HG03045 (cell line): ENCODE data around the gene CGREF1.

Experiments
- ATAC-seq: cut with Tn5 transposase; IDR thresholded peaks from one replicate; pipeline ENCODE4 v1.9.1; 2021; ENCODE audit warnings: mild to moderate bottlenecking, moderate library complexity; ENCODE audit not compliant: unreplicated experiment

Gene CGREF1

DNA sequence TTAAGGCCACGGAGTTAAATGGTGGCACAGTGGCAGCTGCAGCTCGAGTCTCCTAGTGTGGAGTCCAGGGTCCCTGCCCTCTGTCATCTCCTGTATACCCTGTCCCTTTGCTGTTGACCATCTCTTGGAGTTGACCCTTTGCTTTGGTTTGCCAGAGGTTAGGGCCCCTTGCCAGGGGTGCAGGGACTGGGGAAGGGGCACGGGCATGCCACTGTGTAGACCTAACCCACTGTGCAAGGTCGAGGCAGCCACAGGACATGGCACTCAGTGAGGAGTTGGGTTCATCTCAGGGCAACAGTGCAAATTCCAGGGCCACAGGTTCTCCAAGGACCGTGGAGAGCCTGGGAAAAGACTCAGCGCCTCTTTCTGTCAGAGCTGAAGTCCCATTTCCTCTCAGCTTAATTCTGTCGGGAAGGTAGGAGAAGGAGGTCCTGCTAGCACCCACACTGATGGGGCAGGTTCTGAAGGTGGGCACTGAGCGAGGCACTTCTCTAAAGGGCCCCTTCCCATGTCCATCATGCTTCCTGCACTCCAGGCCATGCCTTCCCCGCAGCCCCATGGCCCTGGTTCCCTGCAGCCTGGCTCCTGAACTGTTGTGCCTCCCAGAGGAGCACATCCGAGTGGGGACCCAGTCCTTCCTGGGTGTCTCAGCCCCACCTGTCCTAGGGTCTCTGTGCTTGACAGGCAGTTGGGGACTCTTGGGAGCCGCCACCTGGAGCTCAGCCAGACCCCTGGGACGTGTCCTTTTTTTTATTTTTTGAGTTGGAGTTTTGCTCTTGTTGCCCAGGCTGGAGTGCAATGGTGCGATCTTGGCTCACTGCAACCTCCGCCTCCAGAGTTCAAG lies 29.6 kb downstream of the CGREF1 start:
- no peak for ATAC-seq

DNA sequence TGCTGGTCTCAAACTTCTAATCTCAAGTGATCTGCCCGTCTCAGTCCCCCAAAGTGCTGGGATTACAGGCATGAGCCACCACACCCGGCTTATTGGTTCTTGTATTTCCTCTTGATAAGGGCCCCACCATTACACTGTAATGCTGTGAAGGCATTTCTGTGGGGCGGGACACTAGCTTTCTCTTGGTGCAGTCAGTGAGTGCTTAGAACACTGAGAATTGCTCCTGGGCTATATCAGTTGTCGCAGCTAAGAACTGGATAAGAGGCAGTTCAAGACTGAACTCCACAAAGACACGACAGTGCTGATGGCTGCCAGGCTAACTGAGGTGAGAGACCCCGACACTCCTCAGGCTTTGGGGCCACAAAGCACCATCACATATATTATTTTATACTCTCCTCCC lies 30.3 kb downstream of the CGREF1 start:
- ATAC-seq, result no peak

DNA sequence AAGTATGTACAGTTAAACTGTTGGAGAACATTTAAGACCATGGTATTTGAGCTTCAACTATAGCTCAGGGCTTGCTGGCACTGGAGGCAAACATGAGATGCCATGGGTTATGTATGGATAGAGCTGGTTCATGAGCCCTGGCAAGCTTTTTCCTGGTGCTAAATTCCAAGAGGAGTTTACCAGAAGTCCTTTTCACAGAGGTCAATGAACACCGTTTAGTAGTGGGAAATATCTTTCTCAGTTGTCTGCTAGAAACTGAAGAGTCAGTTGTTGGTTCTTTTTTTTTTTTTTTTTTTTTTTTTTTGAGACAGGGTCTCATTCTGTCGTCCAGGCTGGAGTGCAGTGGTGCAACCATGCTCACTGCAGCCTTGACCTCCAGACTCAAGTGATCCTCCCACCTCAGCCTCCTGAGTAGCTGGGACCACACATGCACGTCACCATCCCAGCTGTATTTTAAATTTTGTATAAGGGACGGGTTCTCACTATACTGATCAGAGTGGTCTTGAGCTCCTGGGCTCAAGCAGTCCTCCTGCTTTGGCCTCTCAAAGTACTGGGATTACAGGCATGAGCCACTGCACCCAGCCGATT lies 31.0 kb downstream of the CGREF1 start:
- ATAC-seq, result no peak

DNA sequence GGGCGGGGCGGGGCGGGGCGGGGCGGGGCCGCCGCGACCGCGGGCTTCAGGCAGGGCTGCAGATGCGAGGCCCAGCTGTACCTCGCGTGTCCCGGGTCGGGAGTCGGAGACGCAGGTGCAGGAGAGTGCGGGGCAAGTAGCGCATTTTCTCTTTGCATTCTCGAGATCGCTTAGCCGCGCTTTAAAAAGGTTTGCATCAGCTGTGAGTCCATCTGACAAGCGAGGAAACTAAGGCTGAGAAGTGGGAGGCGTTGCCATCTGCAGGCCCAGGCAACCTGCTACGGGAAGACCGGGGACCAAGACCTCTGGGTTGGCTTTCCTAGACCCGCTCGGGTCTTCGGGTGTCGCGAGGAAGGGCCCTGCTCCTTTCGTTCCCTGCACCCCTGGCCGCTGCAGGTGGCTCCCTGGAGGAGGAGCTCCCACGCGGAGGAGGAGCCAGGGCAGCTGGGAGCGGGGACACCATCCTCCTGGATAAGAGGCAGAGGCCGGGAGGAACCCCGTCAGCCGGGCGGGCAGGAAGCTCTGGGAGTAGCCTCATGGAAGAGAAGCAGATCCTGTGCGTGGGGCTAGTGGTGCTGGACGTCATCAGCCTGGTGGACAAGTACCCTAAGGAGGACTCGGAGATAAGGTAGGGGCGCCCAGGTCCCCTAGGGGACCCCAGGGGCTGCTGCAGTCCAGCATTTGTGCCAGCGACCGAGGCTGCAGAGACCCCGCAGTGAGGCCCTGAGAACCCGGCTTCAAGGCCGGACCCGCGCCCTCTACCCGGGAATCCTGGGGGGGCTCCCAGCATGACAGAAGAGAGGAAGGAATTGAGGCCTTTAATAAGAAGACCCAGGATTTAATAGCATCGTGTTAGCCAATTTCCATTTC lies 32.0 kb downstream of the CGREF1 start, which contains the start of gene KHK:
Gene KHK (plus strand): TSS at position 49 of the 870 bp plus-strand sequence. CDS start 488 bp downstream, at position 537.
- ATAC-seq, result peak; percentile 14

DNA sequence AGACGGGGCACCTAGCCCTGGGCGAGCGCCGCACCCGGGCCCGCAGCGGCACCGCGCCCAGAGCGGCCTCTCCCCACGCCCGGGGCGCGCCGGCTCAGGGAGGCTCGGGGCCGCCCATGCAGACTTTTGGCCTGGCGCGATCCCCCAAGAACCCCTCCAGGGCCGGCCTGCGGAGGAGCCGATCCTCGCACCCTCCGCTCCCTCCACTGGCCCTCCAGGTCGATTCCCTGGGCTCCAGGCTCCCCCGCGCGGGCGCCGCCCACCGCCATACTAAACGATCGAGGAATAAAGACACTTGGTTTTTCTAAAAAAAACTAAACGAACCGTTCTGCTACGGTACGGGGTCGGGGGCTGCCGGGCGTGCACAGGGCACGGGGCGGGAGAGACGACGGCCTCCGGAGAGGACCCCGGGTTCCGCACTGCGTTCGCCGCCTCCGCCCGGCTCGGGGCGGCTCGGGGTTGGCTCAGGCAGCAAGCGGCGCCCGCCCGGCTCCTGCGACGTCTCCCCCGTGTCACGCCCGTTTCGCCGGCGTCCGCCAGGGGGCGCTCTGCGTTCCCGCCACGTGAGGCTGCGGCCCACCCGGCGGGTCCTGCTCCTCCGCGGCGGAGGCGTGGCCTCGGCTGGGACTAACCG lies 32.7 kb downstream of the CGREF1 start:
- peak; percentile 80 for ATAC-seq

DNA sequence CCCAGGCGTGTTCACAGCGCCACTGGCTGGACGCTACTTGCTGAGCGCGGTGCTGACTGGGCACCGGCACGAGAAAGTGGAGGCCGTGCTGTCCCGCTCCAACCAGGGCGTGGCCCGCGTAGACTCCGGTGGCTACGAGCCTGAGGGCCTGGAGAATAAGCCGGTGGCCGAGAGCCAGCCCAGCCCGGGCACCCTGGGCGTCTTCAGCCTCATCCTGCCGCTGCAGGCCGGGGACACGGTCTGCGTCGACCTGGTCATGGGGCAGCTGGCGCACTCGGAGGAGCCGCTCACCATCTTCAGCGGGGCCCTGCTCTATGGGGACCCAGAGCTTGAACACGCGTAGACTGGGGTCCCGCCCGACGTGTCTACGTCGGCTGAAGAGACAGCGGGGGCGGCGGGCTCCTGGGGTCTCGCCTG lies 33.2 kb downstream of the CGREF1 start:
- peak; percentile 3 for ATAC-seq

DNA sequence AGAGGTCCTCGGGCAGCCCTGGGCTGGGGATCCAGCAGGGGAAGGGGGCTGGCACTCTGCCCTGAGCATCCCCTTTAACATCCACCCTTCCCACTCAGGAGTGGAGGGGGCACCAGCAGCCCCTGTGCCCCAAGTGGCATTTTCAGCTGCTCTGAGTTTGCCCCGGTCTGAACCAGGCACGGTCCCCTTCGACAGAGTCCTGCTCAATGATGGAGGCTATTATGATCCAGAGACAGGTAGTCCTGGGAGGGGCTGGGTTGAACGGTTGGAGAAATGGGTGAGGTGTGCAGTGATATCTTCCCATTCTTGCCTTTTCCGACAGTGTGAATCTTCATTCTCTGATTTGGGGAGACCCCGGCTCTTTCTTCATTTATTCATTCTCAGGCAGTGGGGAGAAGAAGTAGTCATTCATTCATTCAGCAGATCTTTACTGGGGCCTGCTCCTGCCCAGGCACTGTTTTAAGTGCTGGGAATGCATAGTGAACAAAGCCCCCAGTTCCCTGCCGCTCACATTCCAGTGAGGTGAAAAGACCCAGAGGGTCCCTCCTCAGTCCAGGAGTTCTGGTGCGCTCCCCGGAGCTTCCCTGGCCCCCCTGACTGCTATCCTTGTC lies 33.8 kb downstream of the CGREF1 start:
- ATAC-seq, result no peak

DNA sequence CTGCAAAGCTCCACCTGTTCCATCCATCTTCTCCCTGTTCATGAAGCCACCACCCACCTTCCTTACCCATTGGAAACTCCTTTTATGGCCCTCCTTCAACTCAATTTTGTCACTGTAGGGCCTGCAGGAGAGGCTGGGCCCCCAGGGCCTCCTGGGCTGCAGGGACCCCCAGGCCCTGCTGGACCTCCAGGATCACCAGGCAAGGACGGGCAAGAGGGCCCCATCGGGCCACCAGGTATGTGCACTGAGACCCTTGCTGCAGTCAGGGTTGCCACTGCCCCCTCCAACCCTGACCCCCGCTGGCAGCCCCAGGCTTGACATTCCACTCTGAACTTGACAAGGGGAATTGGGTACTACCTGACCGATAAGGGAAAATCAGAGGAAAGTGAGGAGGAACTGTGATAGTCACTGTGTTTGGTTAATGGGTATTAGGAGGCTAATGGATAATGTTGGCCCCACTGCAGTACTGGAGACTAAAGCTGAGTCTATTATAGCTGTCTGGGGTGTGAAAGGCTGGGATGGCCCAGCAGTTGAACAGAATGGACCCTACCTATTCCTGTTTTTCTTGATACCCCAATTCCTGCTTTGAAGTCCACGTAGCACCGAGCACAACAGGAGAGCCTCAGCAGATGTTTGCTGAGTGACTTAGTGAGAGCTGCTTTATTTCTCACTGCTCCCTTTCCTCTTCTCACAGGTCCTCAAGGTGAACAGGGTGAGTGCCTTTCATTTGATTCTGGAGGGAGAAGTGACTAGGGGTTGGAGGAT lies 34.4 kb downstream of the CGREF1 start:
- no peak for ATAC-seq

DNA sequence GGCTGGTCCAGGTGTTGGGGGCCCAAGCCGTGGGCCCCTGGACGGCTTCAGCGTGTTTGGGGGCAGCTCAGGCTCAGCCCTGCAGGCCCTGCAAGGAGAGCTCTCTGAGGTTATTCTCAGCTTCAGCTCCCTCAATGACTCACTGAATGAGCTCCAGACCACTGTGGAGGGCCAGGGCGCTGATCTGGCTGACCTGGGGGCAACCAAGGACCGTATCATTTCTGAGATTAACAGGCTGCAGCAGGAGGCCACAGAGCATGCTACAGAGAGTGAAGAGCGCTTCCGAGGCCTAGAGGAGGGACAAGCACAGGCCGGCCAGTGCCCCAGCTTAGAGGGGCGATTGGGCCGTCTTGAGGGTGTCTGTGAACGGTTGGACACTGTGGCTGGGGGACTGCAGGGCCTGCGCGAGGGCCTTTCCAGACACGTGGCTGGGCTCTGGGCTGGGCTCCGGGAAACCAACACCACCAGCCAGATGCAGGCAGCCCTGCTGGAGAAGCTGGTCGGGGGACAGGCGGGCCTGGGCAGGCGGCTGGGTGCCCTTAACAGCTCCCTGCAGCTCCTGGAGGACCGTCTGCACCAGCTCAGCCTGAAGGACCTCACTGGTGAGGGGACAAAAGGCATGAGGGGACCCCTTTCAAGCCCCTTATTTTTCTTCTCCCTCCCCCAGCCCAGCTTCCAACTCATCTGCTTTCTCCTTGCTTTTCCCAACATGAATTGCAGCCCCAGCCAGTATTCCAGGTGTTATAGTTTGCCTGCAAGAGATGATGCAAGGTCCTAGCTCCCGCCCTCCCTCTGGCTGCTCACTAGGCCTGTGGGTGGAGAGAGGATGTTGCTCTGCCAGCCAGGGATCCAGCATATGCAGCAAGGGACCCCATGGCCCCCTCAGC lies 35.3 kb downstream of the CGREF1 start:
- ATAC-seq, result no peak

DNA sequence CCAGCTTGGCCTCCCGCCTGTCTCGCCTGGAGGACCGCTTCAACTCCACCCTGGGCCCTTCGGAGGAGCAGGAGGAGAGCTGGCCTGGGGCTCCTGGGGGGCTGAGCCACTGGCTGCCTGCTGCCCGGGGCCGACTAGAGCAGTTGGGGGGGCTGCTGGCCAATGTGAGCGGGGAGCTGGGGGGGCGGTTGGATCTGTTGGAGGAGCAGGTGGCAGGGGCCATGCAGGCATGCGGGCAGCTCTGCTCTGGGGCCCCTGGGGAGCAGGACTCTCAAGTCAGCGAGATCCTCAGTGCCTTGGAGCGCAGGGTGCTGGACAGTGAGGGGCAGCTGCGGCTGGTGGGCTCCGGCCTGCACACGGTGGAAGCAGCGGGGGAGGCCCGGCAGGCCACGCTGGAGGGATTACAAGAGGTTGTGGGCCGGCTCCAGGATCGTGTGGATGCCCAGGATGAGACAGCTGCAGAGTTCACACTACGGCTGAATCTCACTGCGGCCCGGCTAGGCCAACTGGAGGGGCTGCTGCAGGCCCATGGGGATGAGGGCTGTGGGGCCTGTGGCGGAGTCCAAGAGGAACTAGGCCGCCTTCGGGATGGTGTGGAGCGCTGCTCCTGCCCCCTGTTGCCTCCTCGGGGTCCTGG lies 36.0 kb downstream of the CGREF1 start:
- ATAC-seq, result no peak

DNA sequence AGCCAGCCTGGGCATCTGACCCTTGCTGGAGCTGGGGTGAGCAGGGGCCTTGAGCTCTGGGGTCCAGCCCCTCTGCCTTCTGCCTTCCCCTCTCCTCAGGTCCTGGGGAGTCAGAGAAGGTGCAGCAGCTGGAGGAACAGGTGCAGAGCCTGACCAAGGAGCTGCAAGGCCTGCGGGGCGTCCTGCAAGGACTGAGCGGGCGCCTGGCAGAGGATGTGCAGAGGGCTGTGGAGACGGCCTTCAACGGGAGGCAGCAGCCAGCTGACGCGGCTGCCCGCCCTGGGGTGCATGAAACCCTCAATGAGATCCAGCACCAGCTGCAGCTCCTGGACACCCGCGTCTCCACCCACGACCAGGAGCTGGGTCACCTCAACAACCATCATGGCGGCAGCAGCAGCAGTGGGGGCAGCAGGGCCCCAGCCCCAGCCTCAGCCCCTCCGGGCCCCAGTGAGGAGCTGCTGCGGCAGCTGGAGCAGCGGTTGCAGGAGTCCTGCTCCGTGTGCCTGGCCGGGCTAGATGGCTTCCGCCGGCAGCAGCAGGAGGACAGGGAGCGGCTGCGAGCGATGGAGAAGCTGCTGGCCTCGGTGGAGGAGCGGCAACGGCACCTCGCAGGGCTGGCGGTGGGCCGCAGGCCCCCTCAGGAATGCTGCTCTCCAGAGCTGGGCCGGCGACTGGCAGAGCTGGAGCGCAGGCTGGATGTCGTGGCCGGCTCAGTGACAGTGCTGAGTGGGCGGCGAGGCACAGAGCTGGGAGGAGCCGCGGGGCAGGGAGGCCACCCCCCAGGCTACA lies 36.8 kb downstream of the CGREF1 start:
- ATAC-seq, result no peak

DNA sequence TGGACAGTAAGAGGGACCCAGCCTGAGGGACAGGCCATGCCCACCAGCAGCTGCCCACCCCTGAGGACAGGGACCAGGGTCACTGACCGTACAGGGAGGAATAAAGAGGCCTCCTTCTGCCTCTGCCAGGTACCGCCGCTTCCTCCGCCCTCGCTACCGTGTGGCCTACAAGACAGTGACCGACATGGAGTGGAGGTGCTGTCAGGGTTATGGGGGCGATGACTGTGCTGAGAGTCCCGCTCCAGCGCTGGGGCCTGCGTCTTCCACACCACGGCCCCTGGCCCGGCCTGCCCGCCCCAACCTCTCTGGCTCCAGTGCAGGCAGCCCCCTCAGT lies 38.4 kb downstream of the CGREF1 start:
- ATAC-seq, result no peak

DNA sequence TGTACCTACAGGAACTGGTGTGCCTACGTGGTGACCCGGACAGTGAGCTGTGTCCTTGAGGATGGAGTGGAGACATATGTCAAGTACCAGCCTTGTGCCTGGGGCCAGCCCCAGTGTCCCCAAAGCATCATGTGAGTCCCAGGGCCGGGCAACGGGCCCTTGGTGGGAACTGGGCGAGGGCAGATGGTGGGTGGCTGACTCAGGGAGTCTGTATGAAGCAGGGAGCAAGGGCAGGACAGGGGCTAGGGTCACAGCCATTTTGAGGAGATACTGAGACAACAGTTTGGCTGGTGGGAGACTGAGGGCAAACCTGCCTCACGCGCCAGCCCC lies 38.8 kb downstream of the CGREF1 start:
- ATAC-seq, result no peak

DNA sequence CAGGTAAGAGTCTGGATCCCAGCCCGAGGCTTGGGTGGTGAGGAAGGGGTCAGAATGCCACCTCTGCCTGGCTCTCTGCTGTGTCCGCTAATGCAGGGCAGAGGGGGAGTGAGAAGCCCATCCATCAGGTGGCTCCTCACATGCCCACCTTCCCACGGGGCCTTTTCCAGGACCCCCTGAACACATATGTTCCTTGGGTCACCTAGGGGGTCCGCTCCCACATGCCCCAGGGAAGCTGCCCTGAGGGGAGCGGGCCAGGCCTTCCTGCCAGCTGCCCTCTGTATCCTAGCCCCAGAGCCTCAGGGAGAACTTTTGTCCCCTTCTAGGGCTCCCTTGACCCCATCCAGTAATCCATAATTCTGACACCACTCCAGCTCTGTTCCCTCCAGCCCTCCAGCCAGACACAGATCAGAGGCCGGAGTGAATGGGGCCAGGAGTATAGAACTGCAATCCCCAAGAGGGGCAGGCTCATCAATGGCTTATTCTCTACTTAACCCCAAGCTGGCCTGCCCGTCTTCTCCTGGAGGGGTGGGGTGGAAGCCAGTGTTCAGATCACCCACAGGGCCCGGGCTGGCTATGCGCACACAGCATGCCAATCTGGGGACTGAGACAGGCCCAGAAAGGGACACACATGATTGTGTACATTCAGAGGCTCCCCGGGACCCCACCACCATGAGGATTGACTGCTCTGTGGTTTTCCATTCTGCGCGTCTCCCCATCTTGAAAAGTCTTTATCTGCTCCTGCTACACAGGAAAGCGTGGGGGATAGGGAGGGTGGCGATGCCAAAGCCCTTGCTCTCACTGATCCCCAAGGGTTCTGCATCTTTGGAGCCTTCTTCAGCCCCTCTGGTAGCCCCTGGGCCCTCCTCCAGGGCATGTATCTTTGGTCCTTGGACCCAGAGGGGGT lies 39.4 kb downstream of the CGREF1 start:
- ATAC-seq, result no peak

DNA sequence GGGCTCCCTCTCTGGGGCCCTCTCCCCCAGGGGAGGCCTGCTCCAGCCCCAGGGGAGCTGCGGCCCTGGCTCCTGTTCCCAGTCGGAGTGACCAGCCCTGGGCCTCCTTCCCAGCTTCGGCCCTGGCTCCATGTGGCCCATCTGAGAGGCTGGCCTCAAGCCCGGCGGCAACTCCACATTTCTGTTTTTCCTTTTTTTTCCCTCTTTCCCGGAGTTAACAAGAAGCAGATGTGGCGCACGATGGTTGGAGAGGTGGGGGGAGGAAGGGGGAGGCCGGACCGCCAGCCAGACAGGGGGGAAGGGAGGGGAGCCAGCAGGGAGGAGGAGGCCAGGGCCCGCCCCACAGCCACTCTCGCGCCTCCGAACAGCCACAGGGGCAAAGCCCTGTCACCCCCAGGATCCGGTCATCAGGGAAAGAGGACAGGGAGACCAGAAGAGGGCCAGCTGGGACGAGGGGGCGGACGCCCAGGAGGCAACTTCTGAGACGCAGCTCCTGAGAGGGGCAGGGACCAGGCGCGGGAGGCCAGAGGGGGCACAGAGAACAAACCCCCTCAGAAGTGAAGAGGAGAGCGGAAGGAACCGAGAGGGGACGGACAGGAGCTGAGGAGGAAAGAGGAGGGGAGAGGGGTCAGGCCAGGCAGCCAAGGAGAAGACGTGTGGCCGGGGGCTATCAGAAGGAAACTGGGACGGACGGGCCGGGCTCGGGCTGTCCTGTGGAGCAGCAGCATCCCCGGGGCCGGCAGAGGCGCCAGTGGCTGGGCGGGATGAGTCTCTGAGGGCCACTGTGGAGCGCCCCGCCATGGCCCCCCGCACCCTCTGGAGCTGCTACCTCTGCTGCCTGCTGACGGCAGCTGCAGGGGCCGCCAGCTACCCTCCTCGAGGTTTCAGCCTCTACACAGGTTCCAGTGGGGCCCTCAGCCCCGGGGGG lies 40.4 kb downstream of the CGREF1 start, which contains the start of gene EMILIN1:
Gene EMILIN1 (plus strand): TSS at position 349 of the 928 bp plus-strand sequence. CDS start 451 bp downstream, at position 800.
- no peak for ATAC-seq

DNA sequence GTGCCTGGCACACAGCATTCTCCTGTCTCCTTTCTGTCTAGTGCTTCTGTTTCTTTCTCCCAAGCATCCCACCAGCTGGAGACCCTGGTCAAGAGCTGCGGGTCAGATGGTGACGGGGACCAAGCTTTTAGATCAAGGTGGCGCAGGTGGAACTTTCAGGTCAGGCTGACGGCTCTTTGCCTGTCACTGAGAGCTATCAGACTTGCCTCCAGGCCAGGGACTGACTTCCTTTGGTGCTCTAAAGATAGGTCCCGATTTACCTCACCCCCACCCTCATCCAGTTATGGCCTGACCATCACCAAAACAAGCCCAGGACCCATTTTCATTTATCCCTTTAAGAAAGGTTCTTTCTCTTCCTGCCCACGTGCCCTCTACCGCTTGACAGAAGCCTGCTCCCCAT lies 41.7 kb downstream of the CGREF1 start:
- no peak for ATAC-seq
